IMR-90 (cell line): ENCODE measurements around the gene PIAS2.

Experiments used
- BHLHE40 ChIP-seq: fragments of 150-350 bp; IDR thresholded peaks from 2 replicates; pipeline ENCODE4 v1.6.1; 2016; ENCODE audit warnings: mild to moderate bottlenecking, low read depth, low read length
- CEBPB ChIP-seq: IDR thresholded peaks from 2 replicates; pipeline ENCODE4 v1.6.1; 2012; ENCODE audit warnings: low read depth, low read length, improper control_type of control experiment
- ELK1 ChIP-seq: fragments of 150-350 bp; IDR thresholded peaks from 2 replicates; pipeline ENCODE4 v1.6.1; 2016; ENCODE audit warnings: low read depth, mild to moderate bottlenecking, low read length, moderate library complexity, borderline replicate concordance
- MXI1 ChIP-seq: IDR thresholded peaks from 2 replicates; pipeline ENCODE4 v1.6.1; 2012; ENCODE audit warnings: low read depth, mild to moderate bottlenecking, low read length, moderate library complexity, borderline replicate concordance
- POLR2A ChIP-seq: IDR thresholded peaks from 2 replicates; pipeline ENCODE4 v1.6.1; 2012; ENCODE audit warnings: mild to moderate bottlenecking, low read depth, low read length
- RAD21 ChIP-seq: IDR thresholded peaks from 2 replicates; pipeline ENCODE4 v1.6.1; 2012; ENCODE audit warnings: low read length, improper control_type of control experiment
- RCOR1 ChIP-seq: IDR thresholded peaks from 2 replicates; pipeline ENCODE4 v1.6.1; 2012; ENCODE audit warnings: mild to moderate bottlenecking, low read length, improper control_type of control experiment; ENCODE audit not compliant: insufficient replicate concordance
- RFX5 ChIP-seq: IDR thresholded peaks from 2 replicates; pipeline ENCODE4 v1.8.0; 2012; ENCODE audit warnings: low read depth, mild to moderate bottlenecking, low read length, moderate library complexity
- USF2 ChIP-seq: fragments of 150-350 bp; IDR thresholded peaks from 2 replicates; pipeline ENCODE4 v1.6.1; 2017; ENCODE audit warnings: mild to moderate bottlenecking, antibody characterized with exemption, low read length, low read depth
- TF ChIP-seq, protein P1 (sequence below): conservative IDR thresholded peaks from 2 replicates; pipeline ENCODE4 v1.5.1; 2012; ENCODE audit warnings: mild to moderate bottlenecking, low read depth, low read length, improper control_type of control experiment

GRCh38 chr18:46793565-46793964 is 123.7 kb downstream of the PIAS2 start:
- TF ChIP-seq, protein P1, sequence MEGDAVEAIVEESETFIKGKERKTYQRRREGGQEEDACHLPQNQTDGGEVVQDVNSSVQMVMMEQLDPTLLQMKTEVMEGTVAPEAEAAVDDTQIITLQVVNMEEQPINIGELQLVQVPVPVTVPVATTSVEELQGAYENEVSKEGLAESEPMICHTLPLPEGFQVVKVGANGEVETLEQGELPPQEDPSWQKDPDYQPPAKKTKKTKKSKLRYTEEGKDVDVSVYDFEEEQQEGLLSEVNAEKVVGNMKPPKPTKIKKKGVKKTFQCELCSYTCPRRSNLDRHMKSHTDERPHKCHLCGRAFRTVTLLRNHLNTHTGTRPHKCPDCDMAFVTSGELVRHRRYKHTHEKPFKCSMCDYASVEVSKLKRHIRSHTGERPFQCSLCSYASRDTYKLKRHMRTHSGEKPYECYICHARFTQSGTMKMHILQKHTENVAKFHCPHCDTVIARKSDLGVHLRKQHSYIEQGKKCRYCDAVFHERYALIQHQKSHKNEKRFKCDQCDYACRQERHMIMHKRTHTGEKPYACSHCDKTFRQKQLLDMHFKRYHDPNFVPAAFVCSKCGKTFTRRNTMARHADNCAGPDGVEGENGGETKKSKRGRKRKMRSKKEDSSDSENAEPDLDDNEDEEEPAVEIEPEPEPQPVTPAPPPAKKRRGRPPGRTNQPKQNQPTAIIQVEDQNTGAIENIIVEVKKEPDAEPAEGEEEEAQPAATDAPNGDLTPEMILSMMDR: no peak
- TF ChIP-seq ELK1 (no peak), POLR2A (no peak), RCOR1 (no peak), RAD21 (no peak), CEBPB (no peak), MXI1 (no peak), USF2 (no peak), RFX5 (no peak), BHLHE40 (no peak)
